Uterus (tissue), 2 donors: ENCODE data around the gene ADGRL3.

ENCODE experiments used
- POLR2A ChIP-seq, 2 donors: fragments of 450-650 bp; IDR thresholded peaks; one replicate each; pipeline ENCODE4 v1.6.1; 2016; ENCODE audit warnings: antibody characterized with exemption in 2 of 2, mild to moderate bottlenecking in 1 of 2, moderate library complexity in 1 of 2
- TF ChIP-seq, protein P1 (sequence below), 4 experiments: fragments of 200-600 bp in 2 of 4; fragments of 450-650 bp in 2 of 4; sonication (generic) in 2 of 4; IDR thresholded peaks; one replicate each; pipeline ENCODE4 v1.5.1; 2016 to 2019; ENCODE audit warnings: antibody characterized with exemption in 4 of 4, mild to moderate bottlenecking in 2 of 4, moderate library complexity in 1 of 4

DNA sequence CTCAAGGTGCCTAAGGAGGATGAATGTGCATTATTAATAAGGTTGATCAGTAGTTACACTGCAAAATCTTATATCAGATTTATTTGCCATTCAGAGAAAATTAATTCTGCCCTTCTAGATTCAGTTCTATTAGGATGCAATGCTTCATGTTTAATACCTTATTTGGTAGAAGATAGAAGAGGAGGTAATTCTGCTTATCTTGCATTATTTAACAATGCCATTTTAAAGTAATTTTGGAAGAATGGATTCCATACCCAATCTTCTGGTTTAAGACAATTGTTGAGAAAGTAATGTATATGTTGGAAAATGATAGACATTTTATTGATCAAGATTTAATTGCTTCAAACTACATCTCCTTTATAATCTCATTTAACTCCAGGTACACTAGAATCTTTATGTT, 360.9 kb downstream of the ADGRL3 start:
- TF ChIP-seq, protein P1, sequence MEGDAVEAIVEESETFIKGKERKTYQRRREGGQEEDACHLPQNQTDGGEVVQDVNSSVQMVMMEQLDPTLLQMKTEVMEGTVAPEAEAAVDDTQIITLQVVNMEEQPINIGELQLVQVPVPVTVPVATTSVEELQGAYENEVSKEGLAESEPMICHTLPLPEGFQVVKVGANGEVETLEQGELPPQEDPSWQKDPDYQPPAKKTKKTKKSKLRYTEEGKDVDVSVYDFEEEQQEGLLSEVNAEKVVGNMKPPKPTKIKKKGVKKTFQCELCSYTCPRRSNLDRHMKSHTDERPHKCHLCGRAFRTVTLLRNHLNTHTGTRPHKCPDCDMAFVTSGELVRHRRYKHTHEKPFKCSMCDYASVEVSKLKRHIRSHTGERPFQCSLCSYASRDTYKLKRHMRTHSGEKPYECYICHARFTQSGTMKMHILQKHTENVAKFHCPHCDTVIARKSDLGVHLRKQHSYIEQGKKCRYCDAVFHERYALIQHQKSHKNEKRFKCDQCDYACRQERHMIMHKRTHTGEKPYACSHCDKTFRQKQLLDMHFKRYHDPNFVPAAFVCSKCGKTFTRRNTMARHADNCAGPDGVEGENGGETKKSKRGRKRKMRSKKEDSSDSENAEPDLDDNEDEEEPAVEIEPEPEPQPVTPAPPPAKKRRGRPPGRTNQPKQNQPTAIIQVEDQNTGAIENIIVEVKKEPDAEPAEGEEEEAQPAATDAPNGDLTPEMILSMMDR (IDR thresholded peaks at IDR 0.05) = no peak
- TF ChIP-seq POLR2A (IDR thresholded peaks at IDR 0.05) = no peak
